HG02623 (cell line): ENCODE results near the gene OSTC.

Experiments
- ATAC-seq: cut with Tn5 transposase; IDR thresholded peaks from one replicate; pipeline ENCODE4 v1.9.1; 2021; ENCODE audit warnings: moderate library complexity; ENCODE audit not compliant: unreplicated experiment

OSTC gene

GRCh38 chr4:108644237-108644636 lies 6.2 kb upstream of the OSTC start:
- ATAC-seq = no peak

DNA sequence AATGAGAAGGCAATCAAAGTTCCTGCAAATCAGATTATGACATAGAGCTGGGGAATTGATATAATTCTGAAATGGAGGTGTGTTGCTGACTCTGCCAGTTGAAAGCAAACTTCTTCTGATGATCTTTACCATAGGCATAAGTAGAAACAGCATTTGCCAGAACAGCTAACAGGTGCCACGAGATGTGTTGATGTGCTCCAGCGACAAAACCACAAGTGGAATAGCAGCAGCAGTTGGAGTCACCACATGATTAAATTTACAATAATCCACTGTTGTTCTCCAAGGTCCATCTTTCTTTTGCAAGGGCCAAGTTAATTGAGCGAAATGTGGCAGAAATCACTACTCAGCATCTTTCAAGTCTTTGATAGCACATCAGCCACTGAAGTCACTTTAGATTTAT lies 3.7 kb upstream of the OSTC start:
- ATAC-seq = no peak

- peak; percentile 20 for ATAC-seq
Measured at GRCh38 chr4:108649863-108650211, 562 bp upstream of the OSTC start.

DNA sequence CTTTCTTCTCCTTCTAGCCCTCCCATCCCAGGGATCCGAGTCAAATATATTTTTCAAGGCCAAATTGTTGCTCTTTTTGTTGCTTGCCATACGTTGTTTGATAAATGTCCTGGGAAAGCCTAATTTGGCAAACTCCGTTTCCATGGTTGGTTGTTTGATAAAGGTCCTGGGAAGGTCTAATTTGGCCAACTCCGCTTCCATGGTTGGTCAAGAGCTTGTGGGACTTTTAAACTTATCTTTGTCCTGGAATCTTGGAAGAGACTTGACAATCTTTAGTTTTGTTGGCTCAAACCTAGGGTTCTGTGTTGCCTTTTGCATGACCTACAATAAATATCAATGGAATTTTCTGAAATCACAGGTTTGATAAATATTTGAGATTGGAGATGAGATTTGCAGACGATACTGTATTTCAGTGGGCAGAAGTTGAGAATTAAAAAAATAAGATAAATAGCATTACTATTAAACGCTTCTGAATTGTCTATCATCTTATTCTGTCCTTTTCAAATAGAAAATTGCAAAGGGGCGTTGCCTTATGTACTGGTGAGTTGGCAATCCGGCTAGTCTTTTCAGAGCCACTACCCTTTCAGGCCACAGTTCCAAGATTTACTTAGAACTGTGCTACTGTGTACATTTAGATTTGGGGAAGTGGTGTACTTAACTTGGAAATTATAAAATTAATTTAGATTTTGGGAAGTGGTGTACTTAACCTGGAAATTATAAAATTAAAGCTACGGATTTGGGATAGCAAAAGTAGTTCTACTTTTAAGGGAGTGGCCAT lies 804 bp downstream of the OSTC start:
- ATAC-seq = no peak

DNA sequence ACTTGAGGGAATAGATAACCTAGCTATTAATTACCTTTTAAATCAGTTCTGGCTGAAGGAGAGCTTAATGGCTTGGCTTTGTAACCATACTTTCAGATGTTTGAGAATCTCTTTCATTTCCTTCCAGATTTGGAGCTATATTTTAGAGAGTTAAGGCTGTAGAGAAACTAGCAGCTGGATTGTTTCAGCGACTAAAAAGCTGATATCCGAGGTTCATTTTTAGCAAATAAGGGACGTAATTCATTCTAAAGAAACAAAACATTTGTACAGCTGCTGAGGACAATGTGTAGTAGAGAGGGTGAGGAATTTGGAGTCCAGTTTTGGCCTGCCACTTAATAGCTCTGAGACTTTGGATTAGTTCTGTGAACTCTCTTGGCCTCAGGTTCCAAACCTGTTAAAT lies 12.2 kb downstream of the OSTC start:
- ATAC-seq = no peak

DNA sequence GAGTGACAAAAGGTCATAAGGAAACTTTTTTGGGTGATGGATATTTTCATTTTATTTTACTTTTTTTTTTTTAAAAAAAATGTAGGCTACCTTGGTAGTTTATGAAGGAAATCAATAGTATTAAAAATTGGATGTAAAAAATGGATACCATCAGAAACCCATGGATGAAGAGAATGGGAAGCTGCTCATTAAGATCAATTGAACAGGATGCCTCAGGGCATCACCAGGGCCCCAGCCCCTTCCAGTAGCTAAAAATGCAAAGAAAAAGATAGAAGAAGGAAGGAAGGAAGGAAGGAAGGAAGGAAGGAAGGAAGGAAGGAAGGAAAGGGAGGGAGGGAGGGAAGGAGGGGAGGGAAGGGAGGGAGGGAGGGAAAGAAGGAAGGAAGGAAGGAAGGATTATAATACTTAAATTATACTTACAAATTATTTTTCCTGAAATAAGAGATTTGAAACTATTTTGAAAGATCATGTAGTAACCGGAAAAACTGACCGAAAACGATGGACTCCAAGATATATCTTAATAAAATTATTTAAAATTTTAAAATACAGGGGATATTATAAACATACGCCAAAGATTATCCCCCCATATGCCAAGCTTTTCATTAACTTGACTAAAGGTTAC lies 24.1 kb downstream of the OSTC start:
- no peak for ATAC-seq

DNA sequence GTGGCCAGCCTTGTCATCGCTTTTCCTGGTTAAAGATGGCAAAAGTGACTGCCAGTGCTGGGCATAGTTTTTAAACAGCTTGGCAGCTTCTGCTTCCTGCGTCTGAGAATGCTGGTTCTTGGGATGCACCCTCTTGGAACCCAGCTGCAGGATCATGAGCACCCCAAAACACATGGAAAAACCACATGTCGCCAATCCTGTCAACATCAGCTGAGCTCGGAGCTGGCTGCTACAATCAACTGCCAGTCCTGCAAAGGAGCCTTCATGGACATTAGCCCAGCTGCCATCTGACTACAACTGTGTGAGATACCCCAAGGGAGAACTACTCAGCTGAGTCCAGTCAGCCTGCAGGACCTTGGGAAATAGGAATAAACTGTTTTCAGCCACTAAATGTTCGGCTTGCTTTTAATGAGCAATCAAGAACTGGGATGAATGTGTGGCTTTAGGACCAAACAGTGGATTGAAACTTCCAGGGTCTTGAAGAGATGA lies 31.0 kb downstream of the OSTC start:
- no peak for ATAC-seq

DNA sequence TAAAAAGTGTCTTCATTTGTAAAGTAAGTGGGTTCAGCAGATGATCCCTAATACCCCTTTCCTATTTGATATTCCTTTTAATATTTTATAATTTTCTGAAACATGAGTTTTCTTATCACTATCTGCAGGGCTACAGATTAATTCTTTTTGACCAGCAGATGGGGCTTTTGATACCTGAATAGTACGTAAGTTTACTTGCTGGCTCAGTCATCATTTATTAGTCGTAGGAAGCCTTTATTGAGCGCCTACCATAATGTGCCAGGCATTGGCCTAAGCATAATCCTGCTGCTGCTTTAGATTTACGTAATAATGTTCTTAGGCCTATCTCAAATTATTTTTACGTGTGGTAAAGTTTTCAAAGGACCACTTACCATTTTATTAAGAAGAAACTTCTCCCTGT lies 33.1 kb downstream of the OSTC start:
- ATAC-seq = no peak

DNA sequence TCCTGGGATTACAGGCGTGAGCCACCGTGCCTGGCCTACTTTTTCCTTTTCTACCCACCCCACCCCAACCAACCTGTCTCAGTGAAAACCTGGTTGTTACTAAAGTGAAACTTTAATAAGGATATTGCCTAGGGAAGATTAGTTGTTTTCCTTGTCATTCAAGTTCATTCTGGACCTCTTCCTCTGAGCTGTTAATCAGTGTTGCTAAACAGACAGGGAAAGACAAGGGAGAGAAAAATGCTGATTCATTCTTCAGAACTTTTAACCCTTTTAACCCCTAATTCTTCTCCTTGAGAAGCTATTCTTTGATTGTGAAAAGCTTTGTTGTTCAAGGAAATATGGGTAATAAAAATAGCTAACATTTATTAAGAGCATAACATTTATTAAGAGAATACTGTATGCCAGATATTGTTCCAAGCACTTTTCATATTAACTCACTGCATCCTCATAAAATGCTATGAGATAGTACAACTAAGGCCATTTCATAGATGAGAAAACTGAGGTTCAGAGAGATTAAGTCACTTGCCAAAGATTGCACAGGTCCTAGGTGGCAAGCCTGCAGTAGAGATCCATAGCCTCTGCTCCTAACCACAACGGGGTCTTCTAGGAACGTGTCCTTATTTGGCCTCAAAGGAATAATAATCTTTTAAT lies 34.8 kb downstream of the OSTC start:
- no peak for ATAC-seq

DNA sequence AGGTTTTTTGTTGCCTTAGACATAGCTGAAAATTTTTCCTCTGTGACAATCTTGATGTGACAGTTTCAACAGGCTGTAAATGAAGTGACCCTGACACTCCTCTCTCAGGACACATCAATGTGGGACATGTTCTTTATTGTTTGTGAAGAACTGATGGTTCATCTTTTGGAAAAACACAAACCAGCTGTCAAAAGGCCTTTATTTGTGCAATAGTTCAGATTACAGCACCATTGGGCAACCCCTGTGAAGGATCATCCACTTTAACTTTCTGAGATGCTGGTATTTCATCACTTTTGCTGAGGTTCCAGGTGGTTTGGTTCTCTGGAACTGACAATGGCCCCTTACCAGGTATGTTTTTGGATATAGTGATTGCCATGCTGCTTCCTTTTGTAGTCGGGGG lies 40.3 kb downstream of the OSTC start:
- no peak for ATAC-seq

GRCh38 chr4:108693211-108693610 lies 42.8 kb downstream of the OSTC start:
- no peak for ATAC-seq

DNA sequence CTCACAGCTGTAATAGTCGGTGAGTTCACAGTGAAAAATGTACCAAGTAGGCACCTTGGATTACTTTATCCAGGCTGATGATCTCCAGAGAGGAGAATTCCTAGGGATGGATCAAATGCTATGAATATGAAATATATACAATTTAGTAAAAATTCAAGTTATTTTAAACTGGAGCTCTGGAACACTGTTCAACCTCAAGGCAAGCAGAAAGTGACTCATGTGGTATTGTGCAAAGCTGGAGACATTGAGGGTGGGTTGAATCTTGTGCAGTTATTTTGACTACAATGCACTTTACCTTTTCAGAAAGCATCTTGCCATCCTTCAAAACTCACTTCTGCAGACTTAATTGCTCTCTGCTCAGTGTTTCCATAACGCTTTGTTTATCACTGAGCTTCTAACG lies 43.4 kb downstream of the OSTC start:
- no peak for ATAC-seq

- no peak for ATAC-seq
Measured at GRCh38 chr4:108694423-108694822, 44.0 kb downstream of the OSTC start.

DNA sequence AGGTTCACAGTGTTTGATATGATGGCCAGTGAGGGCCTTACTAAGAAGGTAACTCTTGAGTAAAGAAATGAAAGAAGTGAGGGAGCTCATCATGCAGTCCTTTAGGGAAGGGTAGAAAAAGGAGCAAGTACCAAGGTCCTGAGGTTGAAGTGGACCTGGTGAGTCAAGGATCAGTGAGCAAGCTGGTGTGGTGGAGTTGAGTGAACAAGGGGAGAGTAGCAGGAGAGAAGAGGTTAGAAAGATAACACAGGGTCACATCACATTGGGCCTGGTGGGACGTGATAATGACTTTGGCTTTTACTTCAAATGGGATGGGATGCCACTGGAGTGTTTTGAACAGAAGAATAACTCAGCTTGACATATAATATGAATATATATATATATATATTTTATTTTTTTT lies 44.7 kb downstream of the OSTC start:
- no peak for ATAC-seq

- ATAC-seq = no peak
Measured at GRCh38 chr4:108696160-108696559, 45.8 kb downstream of the OSTC start.

DNA sequence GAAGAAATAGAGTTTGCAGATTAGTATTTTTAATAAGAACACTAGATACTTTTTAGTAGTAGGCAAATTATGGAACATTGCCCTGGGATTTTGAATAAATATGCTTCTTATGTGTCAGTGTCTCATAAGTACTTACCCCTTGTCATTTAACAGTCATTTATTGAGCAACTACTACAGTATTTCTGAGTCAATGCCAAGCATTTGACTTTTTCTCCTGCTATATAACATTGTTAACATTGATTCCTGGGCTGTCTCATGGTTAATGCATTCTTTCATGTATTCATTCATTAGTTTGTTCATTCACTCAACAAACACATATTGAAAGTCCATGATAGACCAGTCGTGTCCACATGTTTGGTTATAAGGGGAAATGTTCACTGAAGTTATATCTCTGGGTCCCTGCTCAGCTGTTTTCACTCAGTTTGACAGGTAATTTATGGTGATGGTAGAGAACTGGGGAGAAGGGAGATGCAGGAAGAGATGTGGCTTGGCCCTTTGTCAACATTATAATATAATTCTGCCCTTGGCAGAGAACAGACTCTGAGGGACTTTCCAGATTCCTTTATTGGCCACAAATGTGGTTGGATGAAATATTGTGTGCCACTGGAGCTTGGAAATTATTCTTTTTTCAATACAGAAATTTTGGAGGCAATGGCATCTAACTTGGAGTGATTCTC lies 49.8 kb downstream of the OSTC start:
- ATAC-seq = no peak

DNA sequence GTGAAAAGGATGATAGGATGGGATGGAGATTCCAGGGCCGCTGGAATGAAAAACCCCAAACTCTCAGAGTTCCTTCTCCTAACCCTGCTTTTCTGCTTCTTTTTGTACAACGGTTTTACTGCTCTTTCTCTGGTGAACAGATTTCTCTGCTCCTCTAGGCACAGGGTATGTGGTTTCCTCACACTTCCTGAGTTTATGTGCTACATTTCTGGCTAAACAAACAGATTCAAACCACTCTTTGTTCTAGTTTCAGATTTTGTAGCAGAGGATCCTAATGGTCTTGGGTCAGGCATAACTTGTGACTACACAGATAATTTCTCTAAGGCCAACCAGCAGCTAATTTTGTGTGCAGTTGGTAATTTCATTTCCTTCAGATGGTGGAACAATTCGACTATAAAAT lies 52.6 kb downstream of the OSTC start:
- no peak for ATAC-seq

DNA sequence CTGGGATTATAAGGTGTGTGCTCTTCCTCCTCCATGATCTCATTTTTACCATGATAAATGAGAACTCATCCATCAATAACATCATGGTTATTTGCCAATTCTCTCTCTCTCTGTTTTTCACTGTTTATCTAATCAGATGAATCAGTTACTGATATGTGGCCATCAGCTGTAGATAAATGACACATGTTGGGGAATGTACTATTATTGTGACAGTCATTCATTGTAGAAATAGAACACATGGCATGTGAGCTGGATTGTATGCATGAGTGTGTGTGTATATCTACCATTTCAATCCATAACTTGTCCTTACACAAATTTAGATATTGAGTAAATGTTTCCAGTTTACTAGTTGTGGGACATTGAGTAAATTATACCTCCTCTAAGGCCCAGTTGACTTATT lies 53.0 kb downstream of the OSTC start:
- ATAC-seq = no peak

GRCh38 chr4:108703966-108704365 lies 53.6 kb downstream of the OSTC start:
- ATAC-seq = no peak

DNA sequence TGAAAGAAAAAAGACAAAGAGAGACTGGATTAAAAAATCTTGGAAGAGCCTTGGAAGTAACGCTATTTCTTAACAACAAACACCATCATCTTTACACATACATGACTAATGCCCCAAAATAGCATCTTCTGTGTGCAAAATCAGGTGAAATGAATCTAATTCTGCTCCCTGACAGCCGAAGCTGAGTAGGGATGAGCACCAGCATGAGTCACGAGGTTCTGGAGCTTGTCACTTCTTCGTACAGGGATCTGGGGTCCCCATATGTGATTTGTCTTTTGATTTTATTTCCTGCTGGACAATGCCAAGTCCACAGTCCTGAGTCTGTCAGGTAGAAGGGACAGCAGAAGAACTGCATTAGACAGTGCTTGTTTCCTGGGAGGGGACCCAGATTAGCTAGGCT lies 55.9 kb downstream of the OSTC start:
- no peak for ATAC-seq

GRCh38 chr4:108709234-108709633 lies 58.8 kb downstream of the OSTC start:
- no peak for ATAC-seq

DNA sequence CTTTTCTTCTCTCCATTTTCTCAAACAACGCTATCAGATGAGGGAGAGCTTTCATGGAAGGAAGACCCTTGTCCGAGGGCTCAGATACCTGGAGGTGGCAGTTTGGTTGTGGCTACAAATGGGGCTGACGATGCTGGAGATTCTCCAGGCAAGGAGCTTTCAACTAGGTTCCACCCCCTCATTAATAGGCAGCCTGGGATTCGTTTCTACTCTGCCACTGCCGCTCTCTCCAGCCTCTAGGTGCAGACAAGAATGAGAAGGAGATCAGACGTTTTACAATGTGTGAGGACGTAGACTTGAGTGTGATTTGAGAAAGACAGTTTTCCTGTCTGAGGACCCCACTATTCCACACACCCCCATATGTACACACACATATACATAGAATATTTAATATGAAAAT lies 59.3 kb downstream of the OSTC start:
- ATAC-seq = no peak
